ENCODE measurements around the gene CD36. TPM values are rescaled to one million over a fixed set of nuclear protein-coding genes. Genes with fewer than 3 reads are reported as not detected.

CD36 gene
- total RNA-seq, 2 donors from 2014 or later = 8.7 to 26.5 TPM

GRCh38 chr7:80608336-80608735 lies 30.1 kb upstream of the CD36 start:
- DNase-seq = no peak
- no peak overlapping the region for H3K27ac ChIP-seq
- intact Hi-C loops (cut with DNase I) = no loop called here

DNA sequence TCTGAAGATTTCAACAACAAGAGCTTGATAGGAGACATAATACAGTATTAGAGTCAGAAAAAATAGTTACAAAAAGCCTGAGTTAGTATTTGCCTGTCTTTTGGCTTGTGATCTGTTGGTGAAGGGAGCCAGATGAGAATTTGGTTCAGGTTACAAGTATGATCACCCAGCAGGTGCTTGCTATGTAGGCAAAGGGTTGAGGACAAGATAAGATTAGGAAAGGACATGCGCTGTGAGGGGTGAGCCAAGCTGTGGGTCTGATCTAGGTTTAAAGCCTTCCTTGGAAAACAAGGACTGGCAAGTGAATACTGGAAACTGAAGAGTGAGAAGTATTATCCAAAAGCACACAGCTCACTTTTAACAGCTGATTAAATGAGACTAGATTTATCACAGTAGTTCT lies 28.7 kb upstream of the CD36 start:
- no peak overlapping the region for H3K4me3 ChIP-seq
- H3K27ac ChIP-seq = no peak overlapping the region
- H3K9me3 ChIP-seq = no peaks in the 10 kb centered on the region
- DNase-seq = no peak
- H3K27me3 ChIP-seq = no peaks in the 10 kb centered on the region
- TF ChIP-seq CTCF (IDR thresholded peaks at IDR 0.05) = no peak
- H3K4me1 ChIP-seq = no peaks in the 10 kb centered on the region
- no peaks in the 10 kb centered on the region for H3K36me3 ChIP-seq
- intact Hi-C loops (cut with DNase I) = no loop called here
- no peak overlapping the region for H3K9ac ChIP-seq (ENCODE audit: low read depth in 2 of 2, low read length in 2 of 2)

More at GRCh38 chr7:80608336-80608735, 30.1 kb upstream of the CD36 start:
- Histone ChIP-seq H3K9me3 (no peaks in the 10 kb centered on the region), H3K9ac (ENCODE audit: low read depth in 2 of 2, low read length in 2 of 2) (no peak overlapping the region), H3K4me1 (no peaks in the 10 kb centered on the region), H3K4me3 (no peak overlapping the region), H3K27me3 (no peaks in the 10 kb centered on the region), H3K36me3 (no peaks in the 10 kb centered on the region)
- TF ChIP-seq CTCF (IDR thresholded peaks at IDR 0.05) = no peak

GRCh38 chr7:80611353-80611752 lies 27.1 kb upstream of the CD36 start:
- intact Hi-C loops (cut with DNase I) = no loop called here
- Histone ChIP-seq H3K9ac (ENCODE audit: low read depth in 2 of 2, low read length in 2 of 2) (no peak overlapping the region), H3K4me3 (no peak overlapping the region), H3K9me3 (no peaks in the 10 kb centered on the region), H3K36me3 (no peaks in the 10 kb centered on the region), H3K4me1 (no peaks in the 10 kb centered on the region), H3K27me3 (no peaks in the 10 kb centered on the region), H3K27ac (no peak overlapping the region)
- TF ChIP-seq CTCF (IDR thresholded peaks at IDR 0.05) = no peak
- DNase-seq = no peak

GRCh38 chr7:80611779-80612178 lies 26.7 kb upstream of the CD36 start:
- no peak for TF ChIP-seq CTCF (IDR thresholded peaks at IDR 0.05)
- no peak overlapping the region for H3K9ac ChIP-seq (ENCODE audit: low read depth in 2 of 2, low read length in 2 of 2)
- no peaks in the 10 kb centered on the region for H3K4me1 ChIP-seq
- H3K4me3 ChIP-seq = no peak overlapping the region
- H3K27me3 ChIP-seq = no peaks in the 10 kb centered on the region
- no peaks in the 10 kb centered on the region for H3K9me3 ChIP-seq
- H3K27ac ChIP-seq = no peak overlapping the region
- intact Hi-C loops (cut with DNase I) = no loop called here
- no peaks in the 10 kb centered on the region for H3K36me3 ChIP-seq
- no peak for DNase-seq

DNA sequence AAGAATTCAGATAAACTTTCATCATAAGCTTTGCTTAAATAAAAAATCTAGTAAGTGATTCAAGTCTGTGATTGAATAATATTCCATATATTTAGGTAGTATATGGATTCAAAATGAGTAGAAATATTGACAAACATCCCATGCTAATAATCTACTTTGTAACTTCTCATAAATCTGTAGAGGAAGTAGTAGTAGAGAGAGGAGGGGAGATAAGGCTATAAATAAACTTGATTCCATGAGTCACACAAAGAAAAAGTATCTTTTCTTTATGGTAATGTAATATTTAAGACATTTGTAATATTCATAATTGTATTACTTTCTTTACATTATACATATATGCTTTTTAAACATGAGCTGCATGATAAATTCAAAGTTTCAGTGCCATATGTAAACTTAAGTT lies 25.6 kb upstream of the CD36 start:
- intact Hi-C loops (cut with DNase I) = no loop called here
- no peaks in the 10 kb centered on the region for H3K27me3 ChIP-seq
- no peaks in the 10 kb centered on the region for H3K4me1 ChIP-seq
- DNase-seq = no peak
- H3K9me3 ChIP-seq = no peaks in the 10 kb centered on the region
- no peak overlapping the region for H3K4me3 ChIP-seq
- no peaks in the 10 kb centered on the region for H3K36me3 ChIP-seq
- no peak overlapping the region for H3K9ac ChIP-seq (ENCODE audit: low read depth in 2 of 2, low read length in 2 of 2)
- TF ChIP-seq CTCF (IDR thresholded peaks at IDR 0.05) = no peak
- H3K27ac ChIP-seq = no peak overlapping the region

DNA sequence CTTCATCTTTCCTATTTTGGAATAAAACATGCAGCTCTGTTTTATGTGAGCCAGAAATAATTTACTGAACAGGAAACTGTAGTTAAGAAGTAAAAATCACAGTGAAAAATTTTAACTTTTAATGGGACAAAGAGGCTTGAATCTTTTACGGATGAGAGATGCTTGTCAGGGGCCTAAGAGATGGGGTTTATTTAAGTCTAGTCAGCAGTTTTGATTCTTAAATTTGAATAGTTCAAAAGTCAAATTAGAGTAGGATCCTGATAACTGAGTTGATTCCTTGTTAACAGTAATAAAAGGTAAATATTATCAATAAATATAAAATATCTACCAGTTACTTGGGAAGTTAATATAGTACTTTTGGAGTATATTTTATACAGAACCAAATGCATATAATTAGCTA lies 24.9 kb upstream of the CD36 start:
- Histone ChIP-seq H3K9me3 (no peaks in the 10 kb centered on the region), H3K4me1 (no peaks in the 10 kb centered on the region), H3K27me3 (no peaks in the 10 kb centered on the region), H3K4me3 (no peak overlapping the region), H3K9ac (ENCODE audit: low read depth in 2 of 2, low read length in 2 of 2) (no peak overlapping the region), H3K27ac (no peak overlapping the region), H3K36me3 (no peaks in the 10 kb centered on the region)
- no peak for DNase-seq
- intact Hi-C loops (cut with DNase I) = no loop called here
- TF ChIP-seq CTCF (IDR thresholded peaks at IDR 0.05) = no peak

Data from colonic mucosa (tissue), 4 donors.